NK-92 treated with Interleukin-12 subunit alpha and Interleukin-12 subunit beta, amount 100 ng/mL, for 24 hours (cell line): ENCODE measurements around the gene C14orf119.

ENCODE experiments used
- DNase-seq: peaks from one replicate; lab custom pipeline; 2025; lab: John Stamatoyannopoulos, UW

C14orf119 gene

GRCh38 chr14:23109769-23110168, 14.5 kb downstream of the C14orf119 start:
- no peak for DNase-seq

DNA sequence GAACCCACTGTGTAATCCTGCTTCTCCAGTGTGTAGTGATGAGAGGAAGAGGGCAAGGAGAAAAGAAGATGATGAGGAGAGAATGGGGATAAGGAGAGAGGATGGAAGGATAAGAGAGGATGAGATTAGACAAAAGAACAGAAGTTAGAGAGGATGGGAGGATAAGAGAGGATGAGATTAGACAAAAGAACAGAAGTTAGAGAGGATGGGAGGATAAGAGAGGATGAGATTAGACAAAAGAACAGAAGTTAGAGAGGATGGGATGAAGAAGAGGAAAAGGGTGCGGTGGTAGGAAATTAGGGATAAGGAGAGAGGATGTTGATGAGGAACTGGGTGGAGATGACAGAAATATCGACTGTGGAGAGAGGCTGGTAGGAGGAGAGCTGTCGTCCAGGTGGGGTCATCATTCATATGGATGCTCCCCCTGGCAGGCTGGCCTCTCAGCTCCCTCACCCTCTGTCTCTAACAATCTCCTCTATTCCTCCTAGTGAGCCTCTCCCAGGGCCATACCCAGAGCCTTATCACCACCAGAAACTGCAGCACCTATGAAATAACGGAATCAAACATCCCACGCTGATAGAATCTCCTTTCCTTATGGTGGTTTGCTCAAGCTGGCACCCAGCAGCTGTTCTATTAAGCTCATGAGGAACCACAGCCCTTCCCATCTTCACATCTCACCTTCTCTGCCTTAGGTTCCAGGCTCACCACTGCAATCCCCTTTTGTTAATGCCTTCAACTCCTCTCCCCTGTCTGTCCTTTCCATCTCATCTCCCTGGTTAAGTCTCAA, 15.5 kb downstream of the C14orf119 start:
- no peak for DNase-seq

GRCh38 chr14:23112359-23113178, 17.3 kb downstream of the C14orf119 start:
- DNase-seq = peak; percentile 81

- DNase-seq = no peak
These were observed 18.3 kb downstream of the C14orf119 start for GRCh38 chr14:23113431-23114119.

DNA sequence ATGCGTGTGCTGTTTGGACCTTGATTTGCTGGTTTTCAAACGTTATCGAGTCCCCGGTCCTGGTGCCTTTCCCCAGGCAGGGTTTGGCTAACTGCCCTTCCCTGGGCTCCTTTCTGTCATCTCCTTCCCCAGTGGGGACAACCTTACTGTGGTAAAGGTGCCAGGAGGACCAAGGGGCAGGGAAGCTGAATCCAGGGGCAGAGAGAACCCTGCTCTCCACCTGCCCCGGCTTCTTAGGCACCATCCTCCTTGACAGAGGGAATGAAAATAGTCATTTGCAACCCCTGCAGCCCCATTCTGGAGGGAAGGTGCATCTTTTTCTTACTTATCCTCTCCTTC, 18.8 kb downstream of the C14orf119 start:
- DNase-seq = no peak

DNA sequence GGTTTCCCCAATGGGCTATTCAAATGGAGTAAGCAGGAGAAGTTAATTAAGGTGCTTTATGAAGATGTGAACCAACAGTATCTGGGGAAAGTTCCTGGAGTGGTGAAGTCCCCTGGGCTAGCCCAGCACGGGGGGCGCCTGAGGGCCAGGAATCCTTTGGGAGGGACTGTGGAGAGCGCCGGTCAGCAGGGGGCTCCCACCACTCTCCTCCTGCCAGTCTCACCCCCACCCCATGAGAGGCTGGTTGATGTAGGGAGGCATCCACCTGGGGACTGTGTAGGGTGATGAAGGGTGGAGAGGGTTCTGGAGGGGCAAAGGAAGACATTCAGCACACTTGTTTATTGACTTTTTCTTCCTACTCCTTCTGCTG, 19.3 kb downstream of the C14orf119 start:
- no peak for DNase-seq

DNA sequence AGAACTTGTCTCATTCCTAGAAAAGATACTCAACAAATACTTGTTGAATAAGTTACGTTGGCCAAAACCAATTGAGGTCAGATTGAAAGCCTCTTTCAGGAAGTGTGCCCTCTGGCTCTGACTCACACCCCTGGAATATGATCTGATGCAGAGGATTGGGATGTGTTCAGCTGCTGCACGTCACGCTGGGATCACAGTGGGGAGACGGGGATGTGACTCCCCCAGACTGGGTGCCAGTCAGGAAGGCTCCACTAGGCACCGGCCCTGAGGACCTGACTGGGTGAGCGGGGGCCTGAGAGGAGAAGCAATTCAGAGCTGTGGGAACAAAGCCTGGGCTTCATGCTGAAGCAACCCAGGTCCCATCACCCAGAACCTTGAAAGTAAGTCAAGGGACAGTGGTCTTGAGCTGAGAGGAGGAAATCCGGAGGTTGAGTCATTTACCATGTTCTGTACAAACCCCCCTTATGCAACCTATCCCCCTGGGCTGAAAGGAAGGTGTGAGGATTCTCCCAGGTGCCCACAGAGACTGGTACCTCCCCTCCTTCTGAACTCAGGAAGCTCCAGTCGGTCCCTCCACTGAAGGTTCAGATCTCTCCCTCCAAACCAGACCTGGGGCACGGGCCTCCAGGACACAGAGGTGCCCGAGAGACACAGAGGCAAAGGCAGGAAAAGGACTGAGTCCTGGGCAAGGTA, 19.9 kb downstream of the C14orf119 start:
- DNase-seq = peak; percentile 43

DNA sequence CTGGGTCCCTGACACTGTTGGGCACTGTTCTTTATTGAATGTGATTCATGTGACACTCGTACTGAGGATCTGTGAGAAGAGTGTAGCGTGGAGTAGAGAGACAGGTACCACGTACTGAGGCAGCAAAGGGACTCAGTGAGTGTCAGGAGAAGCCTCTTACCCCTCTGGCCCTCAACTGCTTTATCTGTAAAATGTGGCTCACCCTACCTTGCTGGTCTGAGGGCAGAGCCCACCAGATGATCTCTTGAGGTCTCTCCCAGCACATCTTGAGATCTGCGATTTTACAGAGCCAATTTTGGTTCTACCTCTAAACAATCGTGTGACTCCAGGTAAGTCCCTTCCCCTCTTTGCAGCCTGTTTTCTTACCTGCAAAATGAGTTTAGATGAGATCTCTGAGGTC, 20.6 kb downstream of the C14orf119 start:
- no peak for DNase-seq

DNA sequence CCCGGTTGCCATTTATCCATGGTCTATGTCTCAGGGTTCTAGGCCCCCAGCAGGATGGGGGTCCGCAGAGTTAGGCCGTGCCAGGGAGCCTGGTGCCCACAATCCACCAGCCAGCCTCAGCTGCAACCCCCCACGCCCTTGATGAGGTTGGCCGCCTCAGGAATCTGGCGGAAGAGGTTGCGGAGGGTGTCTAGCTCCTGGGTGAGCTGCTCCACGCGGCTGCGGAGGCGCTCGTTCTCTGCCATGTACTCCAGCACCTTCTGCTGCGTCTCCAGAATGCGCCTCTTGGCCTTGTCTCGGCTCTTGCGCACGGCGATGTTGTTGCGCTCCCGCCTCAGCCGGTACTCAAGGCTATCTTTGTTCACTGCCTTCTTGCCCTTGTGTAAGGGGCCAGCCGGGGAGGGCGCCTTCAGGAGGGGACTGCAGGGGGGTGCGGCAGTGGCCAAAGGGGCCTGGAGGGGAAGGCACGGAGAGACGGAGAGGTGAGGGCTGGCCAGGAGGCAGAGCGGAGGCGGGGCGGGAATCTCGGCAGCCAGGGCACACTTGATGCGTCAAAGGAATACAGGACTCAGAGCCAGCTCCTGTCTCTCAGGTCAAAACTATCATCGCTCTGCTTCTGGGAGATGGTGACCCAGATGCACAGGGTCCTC, 22.2 kb downstream of the C14orf119 start:
- DNase-seq = no peak

DNA sequence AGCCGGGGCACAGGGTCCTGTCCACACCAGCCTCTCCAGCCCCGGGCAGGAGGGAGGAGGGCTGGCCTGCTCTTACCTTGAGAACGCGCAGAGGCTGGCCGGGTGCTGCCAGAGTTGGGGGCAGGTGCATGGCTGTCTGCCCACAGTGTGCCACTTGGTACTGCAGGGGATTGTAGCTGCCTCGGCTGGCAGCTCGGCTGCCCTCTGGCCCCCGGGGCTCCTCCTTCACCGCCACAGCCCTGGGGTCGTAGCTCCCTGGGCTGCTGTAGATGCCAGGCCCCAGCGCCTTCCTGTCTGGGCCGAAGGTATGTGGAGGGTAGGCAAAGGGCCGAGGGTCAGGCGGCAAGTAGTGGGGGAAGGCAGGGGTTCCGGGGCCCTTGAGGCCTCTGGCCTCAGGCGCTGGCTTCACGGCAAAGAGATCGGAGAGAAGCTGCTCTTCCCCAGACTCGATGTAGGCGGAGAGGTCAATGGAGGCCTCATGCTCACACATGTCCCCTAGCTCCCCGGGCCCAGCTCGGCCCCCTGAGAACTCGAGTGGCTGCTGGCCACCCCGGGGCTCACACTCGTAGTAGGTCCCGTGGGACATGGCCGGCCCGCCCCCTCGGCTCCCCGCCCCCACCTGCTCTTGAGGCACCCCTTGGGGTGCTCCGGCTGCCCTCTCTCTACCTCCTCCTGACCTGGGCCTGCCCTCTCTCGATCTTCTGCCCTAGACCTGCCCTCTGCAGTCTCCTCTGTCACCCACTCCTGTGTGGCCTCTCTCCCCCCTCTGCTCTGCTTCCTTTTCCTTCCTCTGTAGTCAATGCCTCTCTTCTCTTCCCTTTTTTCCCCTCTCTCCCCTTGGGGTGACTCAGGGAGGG, 23.4 kb downstream of the C14orf119 start, which contains the start of gene CEBPE:
CEBPE (minus strand) TSS at position 750 of the 857 bp plus-strand sequence; CDS start at position 586, 164 bp downstream.
- no peak for DNase-seq

- no peak for DNase-seq
These were observed 24.3 kb downstream of the C14orf119 start for GRCh38 chr14:23119363-23120327.

DNA sequence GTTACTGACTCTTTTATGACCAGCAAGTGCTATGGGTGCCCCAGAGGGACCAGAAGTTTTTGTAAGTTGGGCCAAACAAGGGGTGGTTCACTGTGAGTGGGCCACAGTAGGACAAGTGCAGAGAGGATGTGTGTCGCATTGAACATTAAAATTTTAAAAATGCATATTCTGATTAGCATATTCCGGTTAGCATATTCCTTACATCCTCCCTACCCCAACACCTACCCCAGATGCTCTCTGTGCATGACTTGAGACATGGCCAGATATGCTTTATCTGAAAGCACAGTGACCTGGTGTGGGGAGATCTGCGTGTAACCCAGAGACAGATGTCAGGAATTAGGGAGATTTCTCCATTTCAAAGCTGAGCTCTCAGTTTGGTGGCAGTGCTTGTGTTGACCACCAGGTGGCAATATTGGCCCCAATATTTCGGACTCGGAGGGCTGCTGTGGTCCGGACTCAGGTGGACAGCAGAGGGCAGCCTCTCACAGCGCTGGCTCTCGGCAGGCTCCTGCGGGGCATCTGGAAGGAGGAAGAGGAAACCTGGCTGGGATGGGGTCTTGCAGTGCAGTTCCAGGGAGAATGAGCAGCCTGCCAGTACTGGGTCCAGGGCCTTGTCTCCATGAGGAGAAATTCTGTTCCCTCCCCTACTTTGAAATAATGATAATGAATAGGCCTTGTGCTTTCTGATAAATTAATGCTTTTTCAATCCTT, 25.4 kb downstream of the C14orf119 start:
- DNase-seq = peak; percentile 79

DNA sequence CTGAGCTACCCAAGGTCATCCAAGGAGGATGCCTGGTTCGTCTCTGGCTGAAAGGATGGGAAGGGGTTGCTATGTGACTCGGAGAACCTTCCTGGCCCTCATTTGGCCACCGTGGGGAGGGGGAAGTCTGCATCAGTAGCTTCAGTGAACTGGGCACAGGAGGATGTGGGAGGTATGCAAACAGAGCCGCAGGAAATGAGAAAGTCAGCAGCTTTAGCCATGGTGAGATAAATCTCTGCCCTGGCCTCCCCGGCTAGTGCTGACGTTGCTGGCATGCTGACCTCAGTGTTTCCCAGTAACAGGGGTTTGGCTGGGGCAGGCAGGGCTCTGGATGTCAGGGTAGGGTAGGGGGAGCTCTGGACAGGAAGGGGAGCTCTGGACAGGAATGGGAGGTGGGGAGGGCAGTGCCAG, 26.1 kb downstream of the C14orf119 start:
- DNase-seq = no peak

DNA sequence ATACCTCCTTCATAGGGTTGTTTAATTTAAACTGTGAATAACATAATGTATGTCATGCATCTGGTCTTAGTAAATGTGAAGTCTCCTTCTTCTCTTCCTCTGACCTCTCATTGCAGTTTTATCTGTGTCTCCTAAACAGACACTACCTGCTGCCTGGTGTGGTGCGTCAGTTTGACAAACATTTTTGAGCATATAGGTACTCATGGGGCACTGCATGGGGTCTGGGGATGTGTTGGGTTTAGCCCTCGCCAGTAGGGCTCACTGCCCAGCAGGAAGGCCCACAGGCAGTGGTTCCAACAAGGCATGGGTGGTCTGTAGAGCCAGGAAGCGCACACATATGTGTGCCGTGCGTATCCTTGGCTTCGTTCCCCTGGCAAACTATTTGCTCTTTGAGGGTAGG, 26.8 kb downstream of the C14orf119 start:
- DNase-seq = no peak

DNA sequence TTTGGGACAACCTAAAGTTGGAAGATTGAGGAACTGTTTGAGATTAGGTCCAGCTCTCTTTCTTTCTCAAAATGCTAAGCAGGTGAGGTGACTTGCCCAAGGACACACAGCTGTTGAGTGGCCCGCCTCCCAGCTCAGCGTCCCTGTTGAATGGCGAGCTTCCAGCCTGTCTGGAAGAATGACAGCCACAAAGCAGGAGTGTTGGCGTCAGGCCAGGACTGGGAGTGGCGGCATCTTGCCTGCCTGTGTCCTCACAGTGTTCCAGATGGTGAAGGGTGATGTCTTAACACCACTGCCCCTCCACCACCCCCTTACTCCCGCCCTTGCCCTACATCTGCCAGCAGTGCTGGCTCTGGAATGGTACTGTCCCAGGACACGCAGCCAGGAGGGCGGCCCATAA, 28.1 kb downstream of the C14orf119 start:
- DNase-seq = no peak

GRCh38 chr14:23124337-23124954, 29.1 kb downstream of the C14orf119 start:
- DNase-seq = no peak

GRCh38 chr14:23125011-23125410, 29.7 kb downstream of the C14orf119 start:
- DNase-seq = no peak

- DNase-seq = no peak
These were observed 30.7 kb downstream of the C14orf119 start for GRCh38 chr14:23125933-23126524.
